PFSK-1 (cell line): ENCODE measurements around the gene PPP2R2B.

ENCODE experiments used
- FOXP2 ChIP-seq: optimal IDR thresholded peaks from 2 replicates; pipeline ENCODE3; 2011; ENCODE audit warnings: borderline replicate concordance, control low read depth, inconsistent platforms; ENCODE audit not compliant: insufficient read depth; ENCODE audit errors: extremely low read length, extremely low read depth
- POLR2AphosphoS5 ChIP-seq: IDR thresholded peaks from 2 replicates; pipeline ENCODE4 v1.6.1; 2012; ENCODE audit warnings: low read depth, mild to moderate bottlenecking, control low read depth, low read length, moderate library complexity
- REST ChIP-seq, 2 experiments: IDR thresholded peaks; 2 replicates each; pipeline versions ENCODE4 v1.6.1 to v1.8.0; 2011 to 2012; ENCODE audit warnings: low read depth in 2 of 2, low read length in 2 of 2, control low read depth in 1 of 2, inconsistent platforms in 1 of 2, mild to moderate bottlenecking in 1 of 2, moderate library complexity in 1 of 2; ENCODE audit not compliant: insufficient read depth in 1 of 2
- SIN3A ChIP-seq: IDR thresholded peaks from 2 replicates; pipeline ENCODE4 v1.6.1; 2012; ENCODE audit warnings: mild to moderate bottlenecking, low read length, moderate library complexity, borderline replicate concordance; ENCODE audit not compliant: insufficient read depth
- TAF1 ChIP-seq: IDR thresholded peaks from 2 replicates; pipeline ENCODE4 v1.6.1; 2012; ENCODE audit warnings: low read length, control low read depth, borderline replicate concordance; ENCODE audit not compliant: insufficient read depth

The PPP2R2B gene

GRCh38 chr5:146748533-146748932 lies 130.0 kb downstream of the PPP2R2B start:
- TF ChIP-seq REST (IDR thresholded peaks at IDR 0.05; ENCODE audit: insufficient read depth in 1 of 2, low read depth in 2 of 2, low read length in 2 of 2) (no peak), FOXP2 (no peak), TAF1 (no peak), SIN3A (no peak), POLR2AphosphoS5 (no peak)

GRCh38 chr5:146745931-146746577 lies 132.5 kb downstream of the PPP2R2B start:
- no peak for TF ChIP-seq TAF1
- no peak for TF ChIP-seq REST (IDR thresholded peaks at IDR 0.05; ENCODE audit: insufficient read depth in 1 of 2, low read depth in 2 of 2, low read length in 2 of 2)
- TF ChIP-seq POLR2AphosphoS5: no peak
- TF ChIP-seq FOXP2: no peak
- no peak for TF ChIP-seq SIN3A

- TF ChIP-seq POLR2AphosphoS5: no peak
- TF ChIP-seq REST (IDR thresholded peaks at IDR 0.05; ENCODE audit: insufficient read depth in 1 of 2, low read depth in 2 of 2, low read length in 2 of 2): no peak
These were observed 134.3 kb downstream of the PPP2R2B start for GRCh38 chr5:146744068-146744745.

- TF ChIP-seq REST (IDR thresholded peaks at IDR 0.05; ENCODE audit: insufficient read depth in 1 of 2, low read depth in 2 of 2, low read length in 2 of 2): no peak
- TF ChIP-seq POLR2AphosphoS5: no peak
- TF ChIP-seq SIN3A: no peak
- TF ChIP-seq TAF1: no peak
These were observed 143.5 kb downstream of the PPP2R2B start for GRCh38 chr5:146734936-146735577.
